Measurements from ENCODE around the gene POP5.

Gene POP5

DNA sequence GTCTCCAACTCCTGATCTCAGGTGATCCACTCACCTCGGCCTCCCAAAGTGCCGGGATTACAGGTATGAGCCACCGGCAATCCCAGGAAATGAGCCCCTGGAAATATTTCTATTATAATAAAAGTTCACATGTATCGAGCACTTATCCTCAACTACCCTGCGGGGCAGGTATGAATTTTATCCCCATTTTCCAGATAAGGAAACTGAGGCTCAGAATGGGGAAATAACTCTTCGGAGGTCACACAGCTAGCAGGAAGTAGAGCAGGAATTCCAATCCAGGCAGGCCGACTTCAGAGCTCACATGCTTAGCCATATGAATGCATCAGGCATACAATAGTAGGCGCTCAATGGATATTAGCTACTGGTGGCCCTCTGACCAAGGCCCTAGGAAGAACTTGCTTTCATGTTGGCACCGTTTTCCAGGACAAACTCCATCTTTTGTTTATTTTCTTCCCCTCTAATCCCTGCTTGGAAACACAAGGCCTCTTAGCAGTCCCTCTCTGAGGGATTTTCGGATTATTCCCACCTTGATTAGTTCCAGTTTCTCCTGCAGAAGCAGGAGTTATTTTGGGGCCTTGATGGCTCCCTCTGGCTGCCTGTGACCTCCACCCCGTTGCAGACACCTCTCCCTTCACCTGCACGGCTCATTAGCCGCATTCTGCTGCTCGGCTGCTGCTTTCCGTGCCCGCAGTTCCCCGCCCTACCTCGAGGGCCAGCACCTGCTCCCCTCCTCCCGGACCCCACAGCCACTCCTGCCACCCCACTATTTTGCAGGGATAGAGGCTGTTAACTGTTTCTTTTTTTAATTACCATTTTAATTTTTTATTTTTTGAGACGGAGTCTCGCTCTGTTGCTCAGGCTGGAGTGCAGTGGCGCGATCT is 18.7 kb upstream of the POP5 start:
- Histone ChIP-seq H3F3A (ENCODE audit: insufficient read depth, low read length) (no peaks in the 10 kb centered on the region), H2AFZ (ENCODE audit: low read length) (no peak overlapping the region), H3K9me2 (ENCODE audit: low read depth, low read length) (no peaks in the 10 kb centered on the region), H3K79me2 (ENCODE audit: insufficient read depth, low read length) (no peaks in the 10 kb centered on the region), H3K4me2 (ENCODE audit: low read length) (no peak overlapping the region), H4K20me1 (ENCODE audit: insufficient read depth, low read length) (no peaks in the 10 kb centered on the region), H3K36me3 (ENCODE audit: insufficient read depth, low read length) (no peaks in the 10 kb centered on the region), H3K4me1 (ENCODE audit: insufficient read depth, low read length, severe bottlenecking) (no peaks in the 10 kb centered on the region), H3K27ac (ENCODE audit: low read depth, low read length, poor library complexity, severe bottlenecking) (no peak overlapping the region), H3K4me3 (ENCODE audit: low read depth, low read length, poor library complexity, severe bottlenecking) (no peak overlapping the region), H3K27me3 (ENCODE audit: insufficient read depth, low read length) (no peaks in the 10 kb centered on the region; the same call in 1 of the 2 replicates), H3K9ac (ENCODE audit: low read length) (no peak overlapping the region), H3K9me3 (ENCODE audit: low read length) (no peaks in the 10 kb centered on the region)
- TF ChIP-seq, protein P1, sequence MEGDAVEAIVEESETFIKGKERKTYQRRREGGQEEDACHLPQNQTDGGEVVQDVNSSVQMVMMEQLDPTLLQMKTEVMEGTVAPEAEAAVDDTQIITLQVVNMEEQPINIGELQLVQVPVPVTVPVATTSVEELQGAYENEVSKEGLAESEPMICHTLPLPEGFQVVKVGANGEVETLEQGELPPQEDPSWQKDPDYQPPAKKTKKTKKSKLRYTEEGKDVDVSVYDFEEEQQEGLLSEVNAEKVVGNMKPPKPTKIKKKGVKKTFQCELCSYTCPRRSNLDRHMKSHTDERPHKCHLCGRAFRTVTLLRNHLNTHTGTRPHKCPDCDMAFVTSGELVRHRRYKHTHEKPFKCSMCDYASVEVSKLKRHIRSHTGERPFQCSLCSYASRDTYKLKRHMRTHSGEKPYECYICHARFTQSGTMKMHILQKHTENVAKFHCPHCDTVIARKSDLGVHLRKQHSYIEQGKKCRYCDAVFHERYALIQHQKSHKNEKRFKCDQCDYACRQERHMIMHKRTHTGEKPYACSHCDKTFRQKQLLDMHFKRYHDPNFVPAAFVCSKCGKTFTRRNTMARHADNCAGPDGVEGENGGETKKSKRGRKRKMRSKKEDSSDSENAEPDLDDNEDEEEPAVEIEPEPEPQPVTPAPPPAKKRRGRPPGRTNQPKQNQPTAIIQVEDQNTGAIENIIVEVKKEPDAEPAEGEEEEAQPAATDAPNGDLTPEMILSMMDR (IDR thresholded peaks at IDR 0.05; ENCODE audit: low read length), result no peak
- no peak for TF ChIP-seq EZH2 (IDR thresholded peaks at IDR 0.05; ENCODE audit: borderline replicate concordance, low read length)

DNA sequence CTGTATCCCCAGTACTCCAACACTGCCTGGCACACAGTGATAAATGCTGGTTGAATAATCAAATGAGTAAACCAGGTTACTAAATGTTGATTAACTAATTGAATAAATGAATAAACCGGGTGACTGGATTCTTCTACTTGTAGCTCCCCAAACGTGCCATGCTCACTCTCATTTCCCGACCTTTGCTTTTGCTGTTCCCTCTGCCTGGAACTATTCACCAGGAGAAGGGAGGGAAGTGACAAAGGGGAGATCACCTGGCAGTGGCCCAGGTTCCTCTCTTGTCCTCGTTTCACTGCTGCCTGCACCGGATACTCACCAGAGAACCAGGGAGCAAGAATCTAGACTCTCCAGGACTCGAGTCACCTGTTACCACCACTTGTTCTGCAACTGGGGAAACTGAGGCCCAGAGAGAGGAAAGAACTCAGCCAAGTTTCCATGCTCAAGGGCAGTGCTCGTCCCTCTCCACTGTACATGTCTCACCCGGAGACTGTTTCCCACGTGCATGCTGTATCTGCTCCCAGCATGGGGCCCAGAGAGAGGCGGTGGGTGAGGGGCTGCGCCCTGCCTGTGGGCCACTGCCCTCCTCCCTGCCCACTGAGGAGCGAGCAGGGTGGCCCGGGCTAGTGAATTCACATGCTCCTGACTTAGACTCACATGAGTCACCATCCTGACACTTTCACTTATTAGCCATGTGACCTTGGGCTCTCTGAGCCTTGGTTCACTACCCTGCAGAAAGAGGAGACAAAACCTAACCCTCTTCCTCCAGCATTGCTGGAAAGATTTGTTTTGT is 17.7 kb upstream of the POP5 start:
- TF ChIP-seq, protein P1 (IDR thresholded peaks at IDR 0.05; ENCODE audit: low read length), result no peak
- TF ChIP-seq EZH2 (IDR thresholded peaks at IDR 0.05; ENCODE audit: borderline replicate concordance, low read length), result no peak
- no peaks in the 10 kb centered on the region for H3K9me2 ChIP-seq (ENCODE audit: low read depth, low read length)
- H3K9ac ChIP-seq (ENCODE audit: low read length), result no peak overlapping the region
- no peaks in the 10 kb centered on the region for H3K4me1 ChIP-seq (ENCODE audit: insufficient read depth, low read length, severe bottlenecking)
- no peaks in the 10 kb centered on the region for H3K9me3 ChIP-seq (ENCODE audit: low read length)
- H3K4me3 ChIP-seq (ENCODE audit: low read depth, low read length, poor library complexity, severe bottlenecking), result no peak overlapping the region
- no peaks in the 10 kb centered on the region for H3F3A ChIP-seq (ENCODE audit: insufficient read depth, low read length)
- no peak overlapping the region for H3K4me2 ChIP-seq (ENCODE audit: low read length)
- no peak overlapping the region for H2AFZ ChIP-seq (ENCODE audit: low read length)
- H3K36me3 ChIP-seq (ENCODE audit: insufficient read depth, low read length), result no peaks in the 10 kb centered on the region
- H3K27ac ChIP-seq (ENCODE audit: low read depth, low read length, poor library complexity, severe bottlenecking), result no peak overlapping the region
- H4K20me1 ChIP-seq (ENCODE audit: insufficient read depth, low read length), result no peaks in the 10 kb centered on the region
- H3K27me3 ChIP-seq (ENCODE audit: insufficient read depth, low read length), result no peaks in the 10 kb centered on the region; the same call in 1 of the 2 replicates
- H3K79me2 ChIP-seq (ENCODE audit: insufficient read depth, low read length), result no peaks in the 10 kb centered on the region

DNA sequence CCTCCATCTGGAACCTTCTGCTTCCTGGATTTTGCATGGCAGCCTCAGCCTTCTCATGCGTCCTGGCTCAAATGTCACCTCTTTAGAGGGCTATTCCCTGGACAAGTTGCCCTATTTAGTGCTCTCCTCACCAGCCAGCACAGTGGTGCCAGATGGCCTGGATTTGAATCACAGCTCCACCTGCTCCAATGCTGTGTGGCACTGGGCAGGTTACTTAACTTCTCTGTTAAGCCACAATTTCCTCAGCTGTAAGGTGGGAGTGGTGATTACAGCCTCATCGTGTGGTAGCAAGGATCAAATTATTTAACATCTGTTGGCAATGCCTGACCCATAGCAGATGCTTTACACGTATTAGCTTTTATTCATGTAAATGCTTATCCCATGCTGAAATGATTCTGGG is 16.7 kb upstream of the POP5 start:
- no peaks in the 10 kb centered on the region for H3F3A ChIP-seq (ENCODE audit: insufficient read depth, low read length)
- no peaks in the 10 kb centered on the region for H3K4me1 ChIP-seq (ENCODE audit: insufficient read depth, low read length, severe bottlenecking)
- H3K4me3 ChIP-seq (ENCODE audit: low read depth, low read length, poor library complexity, severe bottlenecking), result no peak overlapping the region
- H3K9ac ChIP-seq (ENCODE audit: low read length), result no peak overlapping the region
- TF ChIP-seq, protein P1 (IDR thresholded peaks at IDR 0.05; ENCODE audit: low read length), result no peak
- no peak for TF ChIP-seq EZH2 (IDR thresholded peaks at IDR 0.05; ENCODE audit: borderline replicate concordance, low read length)
- no peaks in the 10 kb centered on the region for H3K9me2 ChIP-seq (ENCODE audit: low read depth, low read length)
- no peaks in the 10 kb centered on the region for H4K20me1 ChIP-seq (ENCODE audit: insufficient read depth, low read length)
- no peak overlapping the region for H3K4me2 ChIP-seq (ENCODE audit: low read length)
- H3K36me3 ChIP-seq (ENCODE audit: insufficient read depth, low read length), result no peaks in the 10 kb centered on the region
- no peak overlapping the region for H3K27ac ChIP-seq (ENCODE audit: low read depth, low read length, poor library complexity, severe bottlenecking)
- no peaks in the 10 kb centered on the region for H3K9me3 ChIP-seq (ENCODE audit: low read length)
- no peaks in the 10 kb centered on the region; the same call in 1 of the 2 replicates for H3K27me3 ChIP-seq (ENCODE audit: insufficient read depth, low read length)
- H2AFZ ChIP-seq (ENCODE audit: low read length), result no peak overlapping the region
- no peaks in the 10 kb centered on the region for H3K79me2 ChIP-seq (ENCODE audit: insufficient read depth, low read length)
